ENCODE results near the gene PDE6H.

Gene PDE6H

GRCh38 chr12:14956024-14956891 lies 16.6 kb upstream of the PDE6H start:
- ATAC-seq = no peak
- TF ChIP-seq SNAI2 (CRISPR knock-in tag; IDR thresholded peaks at IDR 0.05) = no peak
- TF ChIP-seq ISL1 (CRISPR knock-in tag; IDR thresholded peaks at IDR 0.05) = peak; percentile 35; the same call in 1 of the 2 replicates

DNA sequence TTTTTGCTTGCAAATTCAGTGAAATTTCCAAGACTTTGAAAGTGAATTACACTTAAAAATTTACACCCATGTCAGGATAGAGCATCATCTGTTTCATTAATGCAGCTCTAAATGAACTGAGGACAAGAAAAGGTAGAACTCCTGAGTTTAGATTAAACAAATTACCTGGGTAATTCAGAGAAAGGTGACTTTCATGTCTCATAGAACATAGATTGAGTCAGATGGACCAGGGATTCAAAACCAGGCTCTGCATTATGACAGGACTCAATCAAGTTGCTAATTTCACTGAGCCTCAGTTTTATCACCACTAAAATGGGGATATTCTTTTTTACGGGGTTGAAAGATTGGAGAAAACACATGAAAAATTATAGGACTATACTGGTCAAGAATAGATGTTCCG lies 15.9 kb upstream of the PDE6H start:
- TF ChIP-seq SNAI2 (CRISPR knock-in tag; IDR thresholded peaks at IDR 0.05) (no peak), CSDC2 (CRISPR knock-in tag; IDR thresholded peaks at IDR 0.05) (no peak), PATZ1 (CRISPR knock-in tag; IDR thresholded peaks at IDR 0.05; ENCODE audit: borderline replicate concordance) (no peak), GLIS3 (CRISPR knock-in tag; IDR thresholded peaks at IDR 0.05) (no peak), TCF4 (CRISPR knock-in tag; IDR thresholded peaks at IDR 0.05; ENCODE audit: borderline replicate concordance) (no peak), OSR1 (CRISPR knock-in tag; IDR thresholded peaks at IDR 0.05) (no peak), ZNF565 (CRISPR knock-in tag; conservative IDR thresholded peaks at IDR 0.05; ENCODE audit: low read depth) (no peak), POU6F1 (CRISPR knock-in tag; IDR thresholded peaks at IDR 0.05; ENCODE audit: borderline replicate concordance, low read depth) (no peak), ZNF70 (CRISPR knock-in tag; IDR thresholded peaks at IDR 0.05) (no peak), ZNF8 (CRISPR knock-in tag; IDR thresholded peaks at IDR 0.05) (no peak), ZFP30 (CRISPR knock-in tag; IDR thresholded peaks at IDR 0.05) (no peak), ZFP3 (CRISPR knock-in tag; IDR thresholded peaks at IDR 0.05) (no peak), ISL1 (CRISPR knock-in tag; IDR thresholded peaks at IDR 0.05) (no peak; the same call in 1 of the 2 replicates), ESRRG (CRISPR knock-in tag; IDR thresholded peaks at IDR 0.05) (no peak), PPARA (CRISPR knock-in tag; IDR thresholded peaks at IDR 0.05; ENCODE audit: borderline replicate concordance) (no peak)
- TF ChIP-seq, protein P1, sequence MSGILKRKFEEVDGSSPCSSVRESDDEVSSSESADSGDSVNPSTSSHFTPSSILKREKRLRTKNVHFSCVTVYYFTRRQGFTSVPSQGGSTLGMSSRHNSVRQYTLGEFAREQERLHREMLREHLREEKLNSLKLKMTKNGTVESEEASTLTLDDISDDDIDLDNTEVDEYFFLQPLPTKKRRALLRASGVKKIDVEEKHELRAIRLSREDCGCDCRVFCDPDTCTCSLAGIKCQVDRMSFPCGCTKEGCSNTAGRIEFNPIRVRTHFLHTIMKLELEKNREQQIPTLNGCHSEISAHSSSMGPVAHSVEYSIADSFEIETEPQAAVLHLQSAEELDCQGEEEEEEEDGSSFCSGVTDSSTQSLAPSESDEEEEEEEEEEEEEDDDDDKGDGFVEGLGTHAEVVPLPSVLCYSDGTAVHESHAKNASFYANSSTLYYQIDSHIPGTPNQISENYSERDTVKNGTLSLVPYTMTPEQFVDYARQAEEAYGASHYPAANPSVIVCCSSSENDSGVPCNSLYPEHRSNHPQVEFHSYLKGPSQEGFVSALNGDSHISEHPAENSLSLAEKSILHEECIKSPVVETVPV (CRISPR knock-in tag; IDR thresholded peaks at IDR 0.05) = no peak
- TF ChIP-seq, protein P2, sequence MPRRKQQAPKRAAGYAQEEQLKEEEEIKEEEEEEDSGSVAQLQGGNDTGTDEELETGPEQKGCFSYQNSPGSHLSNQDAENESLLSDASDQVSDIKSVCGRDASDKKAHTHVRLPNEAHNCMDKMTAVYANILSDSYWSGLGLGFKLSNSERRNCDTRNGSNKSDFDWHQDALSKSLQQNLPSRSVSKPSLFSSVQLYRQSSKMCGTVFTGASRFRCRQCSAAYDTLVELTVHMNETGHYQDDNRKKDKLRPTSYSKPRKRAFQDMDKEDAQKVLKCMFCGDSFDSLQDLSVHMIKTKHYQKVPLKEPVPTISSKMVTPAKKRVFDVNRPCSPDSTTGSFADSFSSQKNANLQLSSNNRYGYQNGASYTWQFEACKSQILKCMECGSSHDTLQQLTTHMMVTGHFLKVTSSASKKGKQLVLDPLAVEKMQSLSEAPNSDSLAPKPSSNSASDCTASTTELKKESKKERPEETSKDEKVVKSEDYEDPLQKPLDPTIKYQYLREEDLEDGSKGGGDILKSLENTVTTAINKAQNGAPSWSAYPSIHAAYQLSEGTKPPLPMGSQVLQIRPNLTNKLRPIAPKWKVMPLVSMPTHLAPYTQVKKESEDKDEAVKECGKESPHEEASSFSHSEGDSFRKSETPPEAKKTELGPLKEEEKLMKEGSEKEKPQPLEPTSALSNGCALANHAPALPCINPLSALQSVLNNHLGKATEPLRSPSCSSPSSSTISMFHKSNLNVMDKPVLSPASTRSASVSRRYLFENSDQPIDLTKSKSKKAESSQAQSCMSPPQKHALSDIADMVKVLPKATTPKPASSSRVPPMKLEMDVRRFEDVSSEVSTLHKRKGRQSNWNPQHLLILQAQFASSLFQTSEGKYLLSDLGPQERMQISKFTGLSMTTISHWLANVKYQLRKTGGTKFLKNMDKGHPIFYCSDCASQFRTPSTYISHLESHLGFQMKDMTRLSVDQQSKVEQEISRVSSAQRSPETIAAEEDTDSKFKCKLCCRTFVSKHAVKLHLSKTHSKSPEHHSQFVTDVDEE (CRISPR knock-in tag; IDR thresholded peaks at IDR 0.05) = no peak
- TF ChIP-seq, protein P3, sequence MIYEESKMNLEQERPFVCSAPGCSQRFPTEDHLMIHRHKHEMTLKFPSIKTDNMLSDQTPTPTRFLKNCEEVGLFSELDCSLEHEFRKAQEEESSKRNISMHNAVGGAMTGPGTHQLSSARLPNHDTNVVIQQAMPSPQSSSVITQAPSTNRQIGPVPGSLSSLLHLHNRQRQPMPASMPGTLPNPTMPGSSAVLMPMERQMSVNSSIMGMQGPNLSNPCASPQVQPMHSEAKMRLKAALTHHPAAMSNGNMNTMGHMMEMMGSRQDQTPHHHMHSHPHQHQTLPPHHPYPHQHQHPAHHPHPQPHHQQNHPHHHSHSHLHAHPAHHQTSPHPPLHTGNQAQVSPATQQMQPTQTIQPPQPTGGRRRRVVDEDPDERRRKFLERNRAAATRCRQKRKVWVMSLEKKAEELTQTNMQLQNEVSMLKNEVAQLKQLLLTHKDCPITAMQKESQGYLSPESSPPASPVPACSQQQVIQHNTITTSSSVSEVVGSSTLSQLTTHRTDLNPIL (CRISPR knock-in tag; IDR thresholded peaks at IDR 0.05; ENCODE audit: low read depth) = no peak
- no peak for ATAC-seq

DNA sequence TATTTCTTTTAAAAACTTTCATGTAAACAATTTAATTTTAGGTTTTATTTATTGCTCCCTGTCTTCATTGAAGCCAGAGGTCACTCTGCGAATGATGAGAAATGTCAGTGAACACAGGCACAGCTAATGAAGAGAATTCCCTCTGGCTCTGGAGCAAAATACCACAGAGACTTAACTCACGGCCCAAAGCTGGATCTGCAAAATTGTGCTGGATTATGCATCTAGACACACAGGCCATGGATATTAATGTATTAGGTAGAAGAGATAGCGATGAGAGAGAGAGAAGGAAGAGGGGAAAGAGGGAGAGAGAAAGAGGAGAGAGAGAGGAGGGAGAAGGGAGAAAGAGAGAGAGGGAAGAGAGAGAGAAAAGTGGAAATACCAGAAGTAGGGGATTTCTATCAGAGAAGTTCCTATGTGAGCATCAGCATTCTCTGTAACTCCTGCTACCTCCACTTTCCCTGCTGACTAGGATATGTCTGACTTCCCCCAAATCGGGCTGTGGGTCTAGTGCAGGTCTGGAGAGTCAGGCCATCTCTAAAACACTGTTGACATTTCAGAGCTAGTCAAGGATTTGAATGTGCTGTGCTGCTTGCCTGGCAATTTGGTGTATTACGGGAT lies 15.2 kb upstream of the PDE6H start:
- TF ChIP-seq OSR1 (CRISPR knock-in tag; IDR thresholded peaks at IDR 0.05) = no peak
- no peak for TF ChIP-seq SNAI2 (CRISPR knock-in tag; IDR thresholded peaks at IDR 0.05)
- no peak for TF ChIP-seq ZFP3 (CRISPR knock-in tag; IDR thresholded peaks at IDR 0.05)
- TF ChIP-seq PPARA (CRISPR knock-in tag; IDR thresholded peaks at IDR 0.05; ENCODE audit: borderline replicate concordance) = no peak
- TF ChIP-seq RARB (CRISPR knock-in tag; IDR thresholded peaks at IDR 0.05) = no peak
- TF ChIP-seq ZNF70 (CRISPR knock-in tag; IDR thresholded peaks at IDR 0.05) = no peak
- no peak for TF ChIP-seq ZNF8 (CRISPR knock-in tag; IDR thresholded peaks at IDR 0.05)
- TF ChIP-seq PATZ1 (CRISPR knock-in tag; IDR thresholded peaks at IDR 0.05; ENCODE audit: borderline replicate concordance) = no peak
- no peak for TF ChIP-seq ZC3H10 (CRISPR knock-in tag; IDR thresholded peaks at IDR 0.05)
- no peak for TF ChIP-seq ESRRG (CRISPR knock-in tag; IDR thresholded peaks at IDR 0.05)
- no peak for TF ChIP-seq TOX (CRISPR knock-in tag; IDR thresholded peaks at IDR 0.05; ENCODE audit: borderline replicate concordance)
- TF ChIP-seq, protein P3 (CRISPR knock-in tag; IDR thresholded peaks at IDR 0.05; ENCODE audit: low read depth) = no peak
- peak; percentile 3; the same call in 2 of the 3 replicates for ATAC-seq
